Liver (tissue), 3 donors: ENCODE results near the gene FGFR4.

Experiments used
- EGR1 ChIP-seq, 2 donors: IDR thresholded peaks; 2 replicates each; pipeline ENCODE4 v1.6.1; 2016 to 2018; ENCODE audit warnings: antibody characterized with exemption in 2 of 2, low read depth in 2 of 2
- FOXA1 ChIP-seq: IDR thresholded peaks from 2 replicates; pipeline ENCODE4 v1.6.1; 2016; ENCODE audit warnings: antibody characterized with exemption
- RAD21 ChIP-seq, 2 donors: IDR thresholded peaks; 2 replicates each; pipeline ENCODE4 v1.6.1; 2016; ENCODE audit warnings: antibody characterized with exemption in 2 of 2, mild to moderate bottlenecking in 2 of 2
- SP1 ChIP-seq: IDR thresholded peaks from 2 replicates; pipeline ENCODE4 v1.6.1; 2018; ENCODE audit warnings: antibody characterized with exemption, mild to moderate bottlenecking
- TF ChIP-seq, protein P1 (sequence below): IDR thresholded peaks from 2 replicates; pipeline ENCODE4 v1.6.1; 2016; ENCODE audit warnings: antibody characterized with exemption, mild to moderate bottlenecking
- TF ChIP-seq, protein P2 (sequence below): fragments of 150-350 bp; IDR thresholded peaks from 2 replicates; pipeline ENCODE4 v1.5.1; 2017; ENCODE audit warnings: improper control_type of control experiment, low read depth, low read length; ENCODE audit not compliant: missing input control
- TF ChIP-seq, protein P3 (sequence below): IDR thresholded peaks from 2 replicates; pipeline ENCODE4 v1.6.1; 2016; ENCODE audit warnings: antibody characterized with exemption
- donor health status: healthy.
- donor health status: healthy.

DNA sequence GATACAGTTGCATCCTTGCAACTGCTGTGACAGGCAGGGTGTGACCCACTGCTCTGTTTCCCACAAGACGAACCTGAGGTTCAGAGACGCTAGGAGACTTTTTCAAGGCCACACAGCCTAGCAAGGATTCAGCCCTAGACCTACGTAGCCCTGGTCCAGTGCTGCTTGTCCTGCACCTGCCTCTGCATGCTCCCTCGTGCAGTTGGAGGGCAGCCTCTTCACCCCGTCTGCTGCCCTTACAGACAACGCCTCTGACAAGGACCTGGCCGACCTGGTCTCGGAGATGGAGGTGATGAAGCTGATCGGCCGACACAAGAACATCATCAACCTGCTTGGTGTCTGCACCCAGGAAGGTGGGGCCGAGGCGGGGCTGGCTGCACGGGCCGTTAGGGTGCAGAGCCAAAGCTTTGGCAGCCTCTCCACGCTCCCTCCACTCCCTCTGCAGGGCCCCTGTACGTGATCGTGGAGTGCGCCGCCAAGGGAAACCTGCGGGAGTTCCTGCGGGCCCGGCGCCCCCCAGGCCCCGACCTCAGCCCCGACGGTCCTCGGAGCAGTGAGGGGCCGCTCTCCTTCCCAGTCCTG is 8.5 kb downstream of the FGFR4 start:
- TF ChIP-seq, protein P1, sequence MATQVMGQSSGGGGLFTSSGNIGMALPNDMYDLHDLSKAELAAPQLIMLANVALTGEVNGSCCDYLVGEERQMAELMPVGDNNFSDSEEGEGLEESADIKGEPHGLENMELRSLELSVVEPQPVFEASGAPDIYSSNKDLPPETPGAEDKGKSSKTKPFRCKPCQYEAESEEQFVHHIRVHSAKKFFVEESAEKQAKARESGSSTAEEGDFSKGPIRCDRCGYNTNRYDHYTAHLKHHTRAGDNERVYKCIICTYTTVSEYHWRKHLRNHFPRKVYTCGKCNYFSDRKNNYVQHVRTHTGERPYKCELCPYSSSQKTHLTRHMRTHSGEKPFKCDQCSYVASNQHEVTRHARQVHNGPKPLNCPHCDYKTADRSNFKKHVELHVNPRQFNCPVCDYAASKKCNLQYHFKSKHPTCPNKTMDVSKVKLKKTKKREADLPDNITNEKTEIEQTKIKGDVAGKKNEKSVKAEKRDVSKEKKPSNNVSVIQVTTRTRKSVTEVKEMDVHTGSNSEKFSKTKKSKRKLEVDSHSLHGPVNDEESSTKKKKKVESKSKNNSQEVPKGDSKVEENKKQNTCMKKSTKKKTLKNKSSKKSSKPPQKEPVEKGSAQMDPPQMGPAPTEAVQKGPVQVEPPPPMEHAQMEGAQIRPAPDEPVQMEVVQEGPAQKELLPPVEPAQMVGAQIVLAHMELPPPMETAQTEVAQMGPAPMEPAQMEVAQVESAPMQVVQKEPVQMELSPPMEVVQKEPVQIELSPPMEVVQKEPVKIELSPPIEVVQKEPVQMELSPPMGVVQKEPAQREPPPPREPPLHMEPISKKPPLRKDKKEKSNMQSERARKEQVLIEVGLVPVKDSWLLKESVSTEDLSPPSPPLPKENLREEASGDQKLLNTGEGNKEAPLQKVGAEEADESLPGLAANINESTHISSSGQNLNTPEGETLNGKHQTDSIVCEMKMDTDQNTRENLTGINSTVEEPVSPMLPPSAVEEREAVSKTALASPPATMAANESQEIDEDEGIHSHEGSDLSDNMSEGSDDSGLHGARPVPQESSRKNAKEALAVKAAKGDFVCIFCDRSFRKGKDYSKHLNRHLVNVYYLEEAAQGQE, result no peak
- TF ChIP-seq, protein P2, sequence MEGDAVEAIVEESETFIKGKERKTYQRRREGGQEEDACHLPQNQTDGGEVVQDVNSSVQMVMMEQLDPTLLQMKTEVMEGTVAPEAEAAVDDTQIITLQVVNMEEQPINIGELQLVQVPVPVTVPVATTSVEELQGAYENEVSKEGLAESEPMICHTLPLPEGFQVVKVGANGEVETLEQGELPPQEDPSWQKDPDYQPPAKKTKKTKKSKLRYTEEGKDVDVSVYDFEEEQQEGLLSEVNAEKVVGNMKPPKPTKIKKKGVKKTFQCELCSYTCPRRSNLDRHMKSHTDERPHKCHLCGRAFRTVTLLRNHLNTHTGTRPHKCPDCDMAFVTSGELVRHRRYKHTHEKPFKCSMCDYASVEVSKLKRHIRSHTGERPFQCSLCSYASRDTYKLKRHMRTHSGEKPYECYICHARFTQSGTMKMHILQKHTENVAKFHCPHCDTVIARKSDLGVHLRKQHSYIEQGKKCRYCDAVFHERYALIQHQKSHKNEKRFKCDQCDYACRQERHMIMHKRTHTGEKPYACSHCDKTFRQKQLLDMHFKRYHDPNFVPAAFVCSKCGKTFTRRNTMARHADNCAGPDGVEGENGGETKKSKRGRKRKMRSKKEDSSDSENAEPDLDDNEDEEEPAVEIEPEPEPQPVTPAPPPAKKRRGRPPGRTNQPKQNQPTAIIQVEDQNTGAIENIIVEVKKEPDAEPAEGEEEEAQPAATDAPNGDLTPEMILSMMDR, result no peak
- TF ChIP-seq FOXA1 (no peak), EGR1 (IDR thresholded peaks at IDR 0.05; ENCODE audit: low read depth in 2 of 2) (no peak), RAD21 (IDR thresholded peaks at IDR 0.05) (no peak), SP1 (no peak)
- TF ChIP-seq, protein P3, sequence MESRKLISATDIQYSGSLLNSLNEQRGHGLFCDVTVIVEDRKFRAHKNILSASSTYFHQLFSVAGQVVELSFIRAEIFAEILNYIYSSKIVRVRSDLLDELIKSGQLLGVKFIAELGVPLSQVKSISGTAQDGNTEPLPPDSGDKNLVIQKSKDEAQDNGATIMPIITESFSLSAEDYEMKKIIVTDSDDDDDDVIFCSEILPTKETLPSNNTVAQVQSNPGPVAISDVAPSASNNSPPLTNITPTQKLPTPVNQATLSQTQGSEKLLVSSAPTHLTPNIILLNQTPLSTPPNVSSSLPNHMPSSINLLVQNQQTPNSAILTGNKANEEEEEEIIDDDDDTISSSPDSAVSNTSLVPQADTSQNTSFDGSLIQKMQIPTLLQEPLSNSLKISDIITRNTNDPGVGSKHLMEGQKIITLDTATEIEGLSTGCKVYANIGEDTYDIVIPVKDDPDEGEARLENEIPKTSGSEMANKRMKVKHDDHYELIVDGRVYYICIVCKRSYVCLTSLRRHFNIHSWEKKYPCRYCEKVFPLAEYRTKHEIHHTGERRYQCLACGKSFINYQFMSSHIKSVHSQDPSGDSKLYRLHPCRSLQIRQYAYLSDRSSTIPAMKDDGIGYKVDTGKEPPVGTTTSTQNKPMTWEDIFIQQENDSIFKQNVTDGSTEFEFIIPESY, result no peak
